Fibroblast of lung (primary cell): ENCODE measurements around the gene DENND1A.

Source experiments
- CTCF ChIP-seq, 2 donors: IDR thresholded peaks in 1 of 2; conservative IDR thresholded peaks in 1 of 2; 1 replicate in 1 of 2; 2 replicates in 1 of 2; pipeline ENCODE4 v1.5.1; 2011 to 2012; ENCODE audit warnings: low read length in 2 of 2, control low read depth in 1 of 2, inconsistent platforms in 1 of 2, low read depth in 1 of 2, mild to moderate bottlenecking in 1 of 2
- EZH2 ChIP-seq: IDR thresholded peaks from 2 replicates; pipeline ENCODE4 v1.5.1; 2012; ENCODE audit warnings: low read length, control low read depth, mild to moderate bottlenecking; ENCODE audit errors: missing control alignments

- TF ChIP-seq EZH2 (no peak), CTCF (conservative IDR thresholded peaks at IDR 0.05 in 1 of 2, IDR thresholded peaks at IDR 0.05 in 1 of 2; ENCODE audit: low read depth in 1 of 2, low read length in 2 of 2) (no peak)
Observed at GRCh38 chr9:123978981-123979380, 49.1 kb upstream of the DENND1A start.
